Measurements from ENCODE around the gene MC5R. TPM values are rescaled to one million over a fixed set of nuclear protein-coding genes. Genes with fewer than 3 reads are reported as not detected.
A peak's percentile ranks its signal among the peaks of the same experiment; 100 is the strongest.

MC5R gene
- not detected in 2 replicates for total RNA-seq (2014; rRNA removed; shearing (Covaris generic))

DNA sequence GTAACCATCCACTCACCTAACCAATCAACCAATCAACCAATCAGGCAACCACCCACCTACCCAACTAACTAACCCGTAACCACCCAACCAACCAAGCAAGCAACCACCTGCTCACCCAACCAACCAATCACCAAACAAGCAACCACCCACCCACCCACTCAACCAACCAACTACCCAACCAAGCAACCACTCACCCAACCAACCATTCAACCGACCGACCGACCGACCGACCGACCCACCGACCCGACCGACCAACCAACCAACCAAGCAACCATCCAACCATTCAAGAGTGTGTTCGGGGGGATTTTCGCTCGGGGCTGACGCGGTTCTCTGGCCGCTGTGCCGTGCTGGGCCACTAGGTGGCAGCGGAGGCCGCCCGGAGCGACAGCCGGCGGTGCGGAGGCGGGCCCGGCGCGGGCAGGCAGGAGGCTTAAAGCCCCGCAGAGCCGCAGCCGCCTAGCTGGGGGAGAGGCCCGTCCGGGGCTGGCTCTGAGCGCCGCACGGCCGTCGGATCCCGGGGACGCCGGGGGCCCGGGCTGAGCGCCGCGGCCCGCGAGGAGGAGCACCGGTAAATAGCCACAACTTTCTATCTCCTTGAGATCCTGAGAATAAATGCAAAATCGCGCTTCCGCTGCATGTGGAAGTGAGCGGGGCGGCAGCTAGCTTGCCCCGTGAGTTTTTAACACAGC is at the start of gene MC5R:
Gene MC5R (plus strand): TSS at position 443 of the 689 bp plus-strand sequence. CDS start 1,617 bp downstream, outside the sequence.
- peak; percentile 34 to 57 for DNase-seq
- Histone ChIP-seq H3K27ac (no peak within 1 kb of the TSS), H3K27me3 (no peaks in the 10 kb centered on the region)

DNA sequence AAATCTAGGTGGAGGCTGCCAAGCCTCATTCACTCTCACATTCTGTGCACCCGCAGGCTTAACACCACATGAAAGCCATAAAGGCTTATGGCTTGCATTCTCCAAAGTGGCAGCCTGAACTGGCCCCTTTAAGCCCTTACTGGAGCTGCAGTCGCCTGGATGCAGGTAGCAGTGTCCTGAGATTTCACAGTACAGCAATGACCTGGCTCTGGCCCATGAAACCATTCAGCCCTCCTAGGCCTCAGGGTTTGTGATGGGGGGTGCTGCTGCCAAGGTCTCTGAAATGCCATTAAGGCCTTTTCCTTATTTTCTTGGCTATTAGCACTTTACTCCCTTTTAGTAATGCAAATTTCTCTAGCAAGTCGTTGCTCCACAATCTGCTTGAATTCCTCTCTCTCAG is 48.9 kb upstream of the MC5R start:
- no peak for DNase-seq
- H3K27me3 ChIP-seq = no peaks in the 10 kb centered on the region

More for the DNA sequence above, at the start of gene MC5R:
- H3K36me3 ChIP-seq = no peaks in the 10 kb centered on the region
- H3K4me3 ChIP-seq = no peak within 1 kb of the TSS
- H3K9me3 ChIP-seq (replicated peaks) = no peaks in the 10 kb centered on the region
- no peaks in the 10 kb centered on the region for H3K4me1 ChIP-seq

DNA sequence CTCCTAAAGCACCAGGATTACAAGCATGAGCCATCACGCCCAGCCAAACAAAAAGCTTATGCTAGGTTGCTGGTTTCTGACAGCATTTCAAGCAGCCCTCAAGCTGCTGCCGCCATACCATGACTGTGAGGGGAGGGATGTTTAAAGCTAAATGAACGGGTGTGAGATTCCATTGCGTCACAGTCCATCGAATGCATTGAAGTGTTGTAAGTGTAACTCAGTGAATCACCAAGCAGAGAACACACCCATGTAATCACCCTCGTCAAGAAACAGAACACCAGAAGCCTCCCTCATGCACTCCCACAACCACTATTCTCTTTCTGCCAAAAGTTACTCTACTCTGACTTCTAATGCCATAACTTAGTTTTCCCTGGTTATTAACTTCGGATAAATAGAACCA is 32.8 kb upstream of the MC5R start:
- no peak for DNase-seq
- Histone ChIP-seq H3K27ac (no peak overlapping the region), H3K27me3 (no peaks in the 10 kb centered on the region), H3K4me1 (no peaks in the 10 kb centered on the region), H3K4me3 (no peak overlapping the region), H3K9me3 (replicated peaks) (no peaks in the 10 kb centered on the region), H3K36me3 (no peaks in the 10 kb centered on the region)

More for the DNA sequence above, 48.9 kb upstream of the MC5R start:
- Histone ChIP-seq H3K4me1 (no peaks in the 10 kb centered on the region), H3K36me3 (no peaks in the 10 kb centered on the region), H3K4me3 (no peak overlapping the region), H3K9me3 (replicated peaks) (no peaks in the 10 kb centered on the region), H3K27ac (no peak overlapping the region)

DNA sequence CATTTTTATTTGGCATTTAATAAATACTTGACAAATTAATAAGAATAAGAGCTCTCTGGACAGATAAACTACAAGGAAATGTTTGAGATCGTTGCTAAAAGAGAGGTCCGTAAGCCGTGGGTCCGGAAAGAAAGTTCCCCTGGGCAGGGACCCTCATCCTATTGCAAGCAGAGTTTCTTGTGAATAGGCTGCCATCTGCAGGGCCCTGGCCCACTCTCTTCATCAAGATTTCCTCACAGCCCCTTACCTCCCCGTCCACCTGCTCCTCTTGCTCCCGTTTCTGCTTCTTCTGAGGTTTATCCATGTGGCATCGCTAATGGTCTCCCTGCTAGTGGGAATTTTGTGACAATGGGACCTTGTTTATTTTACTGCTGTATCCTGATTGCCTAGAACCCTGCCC is 30.1 kb upstream of the MC5R start:
- H3K27me3 ChIP-seq = no peaks in the 10 kb centered on the region
- no peak for DNase-seq
- no peaks in the 10 kb centered on the region for H3K9me3 ChIP-seq (replicated peaks)
- H3K4me1 ChIP-seq = no peaks in the 10 kb centered on the region; the same call in 1 of the 2 replicates
- H3K27ac ChIP-seq = no peak overlapping the region
- no peak overlapping the region for H3K4me3 ChIP-seq
- no peaks in the 10 kb centered on the region for H3K36me3 ChIP-seq

DNA sequence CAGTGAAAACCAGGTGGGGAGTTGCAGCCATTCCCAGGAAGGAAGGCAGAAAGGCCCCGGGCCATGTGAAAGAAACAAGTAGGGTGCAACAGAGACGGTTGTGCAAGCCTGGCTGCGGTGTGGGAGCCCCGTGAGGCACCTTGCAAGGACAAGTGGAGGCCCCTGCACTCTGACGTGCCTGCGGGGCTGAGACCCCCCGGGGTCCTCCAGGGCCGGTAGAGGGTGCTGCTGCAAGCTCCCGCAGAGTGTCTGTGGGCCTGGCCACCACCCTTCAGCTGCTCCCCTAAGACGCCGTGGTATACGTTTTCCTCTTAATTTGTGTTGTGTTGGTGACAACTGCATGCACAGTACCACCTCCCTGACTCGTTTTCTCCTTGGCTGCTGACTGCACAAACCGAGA is 27.4 kb upstream of the MC5R start:
- Histone ChIP-seq H3K27me3 (no peaks in the 10 kb centered on the region), H3K27ac (peak overlapping the region; percentile 74), H3K9me3 (replicated peaks) (no peaks in the 10 kb centered on the region), H3K4me3 (peak overlapping the region; percentile 44), H3K4me1 (no peaks in the 10 kb centered on the region; the same call in 1 of the 2 replicates), H3K36me3 (no peaks in the 10 kb centered on the region)
- peak; percentile 18 to 28 for DNase-seq

DNA sequence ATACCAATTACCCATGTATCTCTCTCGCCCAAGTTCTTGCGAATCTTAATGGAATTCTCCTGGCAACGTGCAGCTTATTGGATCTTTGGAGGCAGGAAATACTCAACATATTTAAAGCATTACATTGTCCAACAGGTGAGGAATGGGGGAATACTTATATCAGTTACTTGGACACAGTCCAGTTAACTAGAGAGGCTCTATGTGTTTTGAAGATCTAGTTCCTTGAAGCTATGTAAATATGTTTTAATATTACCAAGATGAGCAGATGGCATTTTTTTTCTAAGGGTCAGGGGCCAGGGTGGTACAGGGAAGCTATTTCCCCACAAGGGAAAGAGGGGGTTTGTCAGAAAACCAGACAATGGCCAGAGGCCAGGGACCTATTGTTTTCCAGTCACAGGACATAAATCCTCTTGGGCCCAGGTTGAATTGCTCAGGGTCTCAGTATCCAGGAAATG is 26.8 kb upstream of the MC5R start:
- H3K4me3 ChIP-seq = peak overlapping the region; percentile 44

DNA sequence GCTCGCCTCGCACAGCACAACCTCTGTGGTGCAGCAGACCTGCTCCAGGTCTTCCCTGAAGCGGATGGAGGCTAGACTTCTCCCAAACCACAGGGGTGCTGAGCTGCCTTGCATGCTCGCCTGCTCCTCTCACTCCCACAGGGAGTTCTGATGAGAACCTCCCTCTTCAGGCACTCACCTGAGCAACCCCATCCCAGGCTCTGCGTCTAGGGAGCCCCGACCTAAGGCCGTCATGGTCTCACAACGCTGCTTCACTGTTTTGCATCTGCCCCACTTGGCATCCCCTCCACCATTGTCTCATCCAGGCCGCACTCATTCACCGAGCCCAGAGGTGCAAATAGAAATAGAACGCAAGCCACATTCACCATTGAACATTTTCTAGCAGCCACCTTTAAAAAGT is 24.6 kb upstream of the MC5R start:
- Histone ChIP-seq H3K4me1 (no peaks in the 10 kb centered on the region; the same call in 1 of the 2 replicates), H3K27me3 (no peaks in the 10 kb centered on the region), H3K4me3 (no peak overlapping the region), H3K36me3 (no peaks in the 10 kb centered on the region), H3K27ac (no peak overlapping the region), H3K9me3 (replicated peaks) (no peaks in the 10 kb centered on the region)
- DNase-seq = no peak

More for the DNA sequence above, 26.8 kb upstream of the MC5R start:
- DNase-seq = peak; percentile 10 to 38
- no peaks in the 10 kb centered on the region for H3K36me3 ChIP-seq
- no peaks in the 10 kb centered on the region for H3K9me3 ChIP-seq (replicated peaks)
- H3K27me3 ChIP-seq = no peaks in the 10 kb centered on the region
- peak overlapping the region; percentile 74 for H3K27ac ChIP-seq
- no peaks in the 10 kb centered on the region; the same call in 1 of the 2 replicates for H3K4me1 ChIP-seq

DNA sequence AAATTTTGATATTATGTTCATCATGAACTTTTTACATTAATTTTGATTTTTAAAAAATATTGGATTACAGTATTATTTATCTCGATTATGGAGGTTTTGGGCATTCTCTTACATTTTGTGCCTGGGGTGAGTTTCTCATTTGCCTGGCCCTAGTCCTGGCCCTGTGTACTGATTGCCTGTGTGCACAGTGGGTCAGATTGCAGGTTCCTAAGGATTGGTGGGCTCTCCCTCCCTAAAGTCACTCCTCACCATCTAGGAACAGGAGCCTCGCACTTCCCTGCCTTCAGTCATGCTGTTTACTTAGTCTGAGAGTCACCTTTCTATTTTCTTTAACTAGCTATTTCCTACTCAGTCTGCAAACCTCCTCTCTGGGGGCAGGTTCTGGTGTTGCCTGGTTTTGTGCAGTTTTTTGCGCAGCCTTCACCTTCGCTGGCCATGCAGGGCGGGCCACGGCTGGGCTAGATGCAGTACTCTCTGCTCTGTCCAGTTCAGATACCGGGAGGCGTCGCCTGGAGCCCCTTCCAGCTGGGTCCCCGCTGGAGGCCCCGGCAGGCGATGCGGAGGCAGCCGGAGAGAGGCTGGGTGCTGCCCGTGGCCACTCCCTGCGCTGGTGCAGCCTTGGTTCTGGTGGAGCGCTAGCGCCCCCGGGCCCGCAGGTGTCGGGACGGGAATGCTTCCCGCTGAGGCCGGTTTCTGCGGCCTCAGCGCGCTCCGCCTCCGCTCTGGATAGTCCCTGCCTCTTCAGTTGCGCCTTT is 23.3 kb upstream of the MC5R start:
- Histone ChIP-seq H3K36me3 (no peaks in the 10 kb centered on the region), H3K9me3 (replicated peaks) (no peaks in the 10 kb centered on the region), H3K4me1 (no peaks in the 10 kb centered on the region; the same call in 1 of the 2 replicates), H3K4me3 (no peak overlapping the region), H3K27me3 (no peaks in the 10 kb centered on the region), H3K27ac (no peak overlapping the region)
- no peak for DNase-seq

DNA sequence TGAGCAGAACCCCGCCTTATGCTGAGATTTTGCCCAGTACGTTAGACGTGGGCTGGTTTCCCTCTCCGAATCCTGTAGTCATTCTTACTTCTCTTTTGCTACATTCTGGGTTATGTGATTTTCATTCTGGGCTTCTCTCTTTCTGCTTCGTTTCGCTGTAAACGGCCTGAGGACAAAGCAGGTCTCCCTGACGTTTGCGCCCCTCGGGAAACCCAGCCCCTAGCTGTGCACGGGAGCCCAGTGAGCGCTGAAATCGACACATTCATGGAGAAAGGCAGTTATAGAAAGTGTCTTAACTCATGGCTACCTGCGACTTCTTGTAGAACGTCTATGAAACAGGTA is 22.7 kb upstream of the MC5R start:
- H3K27ac ChIP-seq = no peak overlapping the region
- H3K9me3 ChIP-seq (replicated peaks) = no peaks in the 10 kb centered on the region
- H3K4me1 ChIP-seq = no peaks in the 10 kb centered on the region; the same call in 1 of the 2 replicates
- H3K4me3 ChIP-seq = no peak overlapping the region
- DNase-seq = no peak
- H3K27me3 ChIP-seq = no peaks in the 10 kb centered on the region
- no peaks in the 10 kb centered on the region for H3K36me3 ChIP-seq

DNA sequence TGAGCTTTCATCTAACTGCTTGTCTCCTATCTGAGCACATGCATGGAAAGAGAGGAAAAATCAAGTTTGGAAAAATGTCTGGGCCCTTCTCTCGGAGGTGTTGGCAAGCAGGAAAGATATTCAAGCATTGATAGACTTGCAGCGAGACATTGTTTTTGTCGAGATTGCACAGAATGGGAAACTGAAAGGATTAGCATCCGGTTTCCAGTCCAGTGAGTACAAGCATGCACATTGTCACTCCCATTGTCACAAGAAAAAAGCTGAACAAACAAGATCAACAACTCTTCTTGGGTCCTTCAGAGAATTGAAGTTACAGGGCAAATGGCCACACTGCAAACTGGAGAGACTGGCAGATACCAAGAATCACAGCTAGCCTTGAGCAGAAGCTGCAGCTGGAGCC is 19.6 kb upstream of the MC5R start:
- DNase-seq = no peak
- no peaks in the 10 kb centered on the region for H3K9me3 ChIP-seq (replicated peaks)
- no peaks in the 10 kb centered on the region for H3K36me3 ChIP-seq
- no peaks in the 10 kb centered on the region for H3K4me1 ChIP-seq
- H3K4me3 ChIP-seq = no peak overlapping the region
- H3K27ac ChIP-seq = no peak overlapping the region
- no peaks in the 10 kb centered on the region for H3K27me3 ChIP-seq

DNA sequence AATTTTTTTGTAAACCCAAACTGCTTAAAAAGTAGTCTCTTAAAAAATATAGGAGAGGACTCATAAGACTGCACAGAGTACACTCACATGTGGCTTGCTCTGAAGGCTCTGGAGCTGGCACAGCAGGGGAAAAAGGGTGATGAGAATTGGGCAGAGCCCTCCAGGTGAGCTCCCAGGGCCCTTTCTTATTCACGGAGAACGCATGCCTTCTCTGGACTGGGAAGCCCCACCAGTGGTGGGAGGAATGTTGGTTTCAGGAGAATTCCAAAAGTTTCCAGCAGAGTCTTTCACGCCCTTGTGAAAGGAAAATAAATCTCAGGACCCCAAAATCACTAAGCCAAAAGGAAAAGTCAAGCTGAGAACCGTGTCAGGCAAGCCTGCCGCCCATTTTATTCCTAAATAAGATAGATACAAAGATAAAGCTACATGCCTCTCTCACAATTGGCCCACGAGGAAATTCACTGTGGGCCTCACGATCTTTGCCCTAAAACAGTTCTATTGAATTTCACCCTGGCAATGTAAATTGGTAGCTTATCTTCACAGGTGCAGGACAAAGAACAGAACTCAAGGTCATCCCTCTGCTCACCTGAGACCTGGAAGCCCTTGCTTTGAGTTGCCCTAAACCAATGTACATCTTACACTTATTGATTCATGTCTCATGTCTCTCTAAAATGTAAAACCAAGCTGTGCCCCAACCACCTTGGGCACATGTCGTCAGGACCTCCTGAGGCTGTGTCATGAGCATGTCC is 15.5 kb upstream of the MC5R start:
- no peak overlapping the region for H3K4me3 ChIP-seq

DNA sequence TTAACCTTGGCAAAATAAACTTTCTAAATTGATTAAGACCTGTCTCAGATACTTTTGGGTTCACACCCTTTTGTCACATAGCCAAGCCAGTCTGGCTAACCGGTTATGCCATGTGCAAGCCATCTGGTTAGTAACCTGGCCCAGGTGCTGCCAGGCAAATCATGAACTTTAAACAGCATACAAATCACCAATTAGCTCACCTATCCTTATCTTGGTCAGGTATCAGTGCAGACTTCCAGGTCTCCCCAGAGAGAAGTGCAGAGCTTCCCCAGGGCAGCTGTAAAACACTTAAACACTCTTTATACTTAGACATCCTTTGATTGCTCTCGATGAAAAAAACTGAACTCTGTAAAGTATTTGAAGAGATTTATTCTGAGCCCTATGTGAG is 14.9 kb upstream of the MC5R start:
- Histone ChIP-seq H3K36me3 (no peaks in the 10 kb centered on the region), H3K4me1 (no peaks in the 10 kb centered on the region), H3K4me3 (no peak overlapping the region), H3K9me3 (replicated peaks) (no peaks in the 10 kb centered on the region), H3K27ac (no peak overlapping the region), H3K27me3 (no peaks in the 10 kb centered on the region)
- DNase-seq = no peak

More for the DNA sequence above, 15.5 kb upstream of the MC5R start:
- no peaks in the 10 kb centered on the region for H3K36me3 ChIP-seq
- H3K9me3 ChIP-seq (replicated peaks) = no peaks in the 10 kb centered on the region
- DNase-seq = no peak
- no peaks in the 10 kb centered on the region for H3K27me3 ChIP-seq
- no peak overlapping the region for H3K27ac ChIP-seq
- no peaks in the 10 kb centered on the region for H3K4me1 ChIP-seq

DNA sequence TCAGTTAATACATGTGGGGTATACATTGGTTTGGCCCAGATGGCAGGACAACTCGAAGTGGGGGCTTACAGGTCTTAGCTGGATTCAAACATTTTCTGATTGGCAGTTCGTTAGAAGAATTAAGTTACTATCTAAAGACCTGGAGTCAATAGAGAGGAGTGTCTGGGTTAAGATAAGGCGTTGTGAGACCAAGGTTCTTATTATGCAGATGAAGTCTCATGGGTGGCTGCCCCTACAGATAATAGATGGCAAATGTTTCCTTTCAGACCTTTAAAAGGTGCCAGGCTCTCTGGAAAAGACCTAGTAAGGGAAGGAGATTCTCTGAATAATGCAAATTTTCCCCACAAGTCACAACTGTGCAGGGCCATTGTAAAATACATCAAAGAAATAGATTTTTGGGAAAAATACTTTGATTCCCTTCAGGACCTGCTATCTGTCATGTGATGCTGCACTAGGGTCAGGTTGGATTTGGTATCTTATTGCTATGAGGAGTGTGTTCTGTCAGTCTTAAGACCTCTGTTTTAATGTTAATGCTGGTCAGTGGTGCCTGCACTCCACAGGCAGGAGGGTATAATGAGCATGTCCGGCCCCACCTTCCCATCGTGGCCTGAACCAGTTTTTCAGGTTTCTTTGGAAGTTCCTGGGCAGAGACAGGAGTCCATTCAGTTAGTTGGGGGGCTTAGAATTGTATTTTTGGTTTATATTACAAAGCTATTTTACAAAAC is 14.3 kb upstream of the MC5R start:
- no peaks in the 10 kb centered on the region for H3K27me3 ChIP-seq
- H3K27ac ChIP-seq = no peak overlapping the region
- no peaks in the 10 kb centered on the region for H3K36me3 ChIP-seq
- no peak overlapping the region for H3K4me3 ChIP-seq
- H3K9me3 ChIP-seq (replicated peaks) = no peaks in the 10 kb centered on the region
- no peak for DNase-seq
- H3K4me1 ChIP-seq = no peaks in the 10 kb centered on the region

DNA sequence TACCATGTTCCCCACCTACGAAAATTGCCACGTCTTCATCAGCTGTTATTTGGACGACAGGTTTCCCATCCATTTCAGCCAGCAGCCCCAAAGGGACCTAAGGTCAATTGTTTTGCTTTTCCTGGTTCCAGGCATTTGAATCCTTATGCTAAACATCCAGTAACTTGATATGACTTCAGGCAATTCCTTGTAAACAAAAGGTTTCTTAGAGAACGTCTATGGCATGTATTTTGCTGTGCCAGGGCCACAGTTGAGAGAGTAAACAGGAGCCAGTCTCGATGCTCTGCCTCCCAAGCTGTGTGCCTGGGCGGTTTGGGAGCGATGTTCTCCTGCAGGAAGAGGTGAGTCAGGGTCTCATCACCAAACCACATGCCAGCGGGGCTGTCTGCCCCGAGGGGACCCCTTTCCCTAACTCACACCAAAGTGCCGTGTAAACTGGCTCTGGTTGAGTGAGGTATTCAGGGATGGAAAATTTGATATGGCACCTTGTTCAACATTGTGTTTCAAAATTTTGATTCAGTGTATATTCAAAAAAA is 12.9 kb upstream of the MC5R start:
- Histone ChIP-seq H3K36me3 (no peaks in the 10 kb centered on the region), H3K9me3 (replicated peaks) (no peaks in the 10 kb centered on the region), H3K4me3 (no peak overlapping the region), H3K27me3 (no peaks in the 10 kb centered on the region), H3K4me1 (no peaks in the 10 kb centered on the region), H3K27ac (no peak overlapping the region)
- no peak for DNase-seq
